CD4-positive, alpha-beta T cell treated with Interleukin-1 beta for 1 hour (primary cell): ENCODE data around the gene PTRH1.

ENCODE experiments used
- DNase-seq, 2 donors: peaks; one replicate each; pipeline ENCODE4 v3.0.0-alpha.2; 2020 to 2022

The PTRH1 gene

GRCh38 chr9:127739614-127740330 is 24.3 kb upstream of the PTRH1 start:
- DNase-seq, result no peak

GRCh38 chr9:127738666-127739065 is 23.2 kb upstream of the PTRH1 start:
- no peak for DNase-seq

- no peak for DNase-seq
These were observed 20.2 kb upstream of the PTRH1 start for GRCh38 chr9:127735530-127736185.

- peak; percentile 98 to 99 for DNase-seq
These were observed 19.5 kb upstream of the PTRH1 start, which contains the start of gene TOR2A for GRCh38 chr9:127734747-127735529. Gene TOR2A, minus strand, starts transcription at chr9:127735294. Its CDS starts 24 bp downstream, at chr9:127735270.

- DNase-seq, result no peak
These were observed 18.8 kb upstream of the PTRH1 start for GRCh38 chr9:127734247-127734746.

GRCh38 chr9:127733614-127734013 is 18.2 kb upstream of the PTRH1 start:
- DNase-seq, result no peak

GRCh38 chr9:127732444-127732843 is 17.0 kb upstream of the PTRH1 start:
- DNase-seq, result no peak

- DNase-seq, result no peak
These were observed 16.5 kb upstream of the PTRH1 start for GRCh38 chr9:127731938-127732337.

- no peak for DNase-seq
These were observed 15.4 kb upstream of the PTRH1 start for GRCh38 chr9:127730799-127731410.

- no peak for DNase-seq
These were observed 14.8 kb upstream of the PTRH1 start for GRCh38 chr9:127730262-127730661.

GRCh38 chr9:127729522-127730256 is 14.2 kb upstream of the PTRH1 start:
- DNase-seq, result no peak

- no peak for DNase-seq
These were observed 13.3 kb upstream of the PTRH1 start for GRCh38 chr9:127728808-127729207.

GRCh38 chr9:127726871-127727270 is 11.4 kb upstream of the PTRH1 start:
- no peak for DNase-seq

GRCh38 chr9:127724012-127724411 is 8.5 kb upstream of the PTRH1 start:
- DNase-seq, result no peak

GRCh38 chr9:127723444-127723843 is 8.0 kb upstream of the PTRH1 start:
- DNase-seq, result no peak

GRCh38 chr9:127723013-127723412 is 7.5 kb upstream of the PTRH1 start:
- no peak for DNase-seq

GRCh38 chr9:127722055-127722745 is 6.7 kb upstream of the PTRH1 start:
- DNase-seq, result no peak

GRCh38 chr9:127721391-127721821 is 5.9 kb upstream of the PTRH1 start:
- peak in 1 of 2 donors; percentile 30 for DNase-seq

GRCh38 chr9:127720865-127721227 is 5.4 kb upstream of the PTRH1 start:
- no peak for DNase-seq

GRCh38 chr9:127720031-127720864 is 4.8 kb upstream of the PTRH1 start:
- DNase-seq, result peak in 1 of 2 donors; percentile 42

GRCh38 chr9:127717766-127718165 is 2.3 kb upstream of the PTRH1 start:
- no peak for DNase-seq
